OCI-LY1 (cell line): ENCODE results near the gene JOSD1.

Source experiments
- CTCF ChIP-seq: fragments of 200-600 bp; sonication (generic), shearing (Covaris generic); IDR thresholded peaks from 2 replicates; pipeline ENCODE4 v1.5.1; 2017; ENCODE audit warnings: mild to moderate bottlenecking, antibody characterized with exemption, low read length, moderate library complexity, mixed read lengths
- EZH2 ChIP-seq: fragments of 200-600 bp; sonication (generic), shearing (Covaris generic); IDR thresholded peaks from 2 replicates; pipeline ENCODE4 v1.8.0; 2017; ENCODE audit warnings: borderline replicate concordance, mixed run types, mild to moderate bottlenecking, antibody characterized with exemption, low read length, moderate library complexity, mixed read lengths

- TF ChIP-seq CTCF (peak; percentile 87), EZH2 (no peak)
Measured at GRCh38 chr22:38681582-38682335, 19.0 kb downstream of the JOSD1 start, which contains the start of gene TOMM22.
